ENCODE measurements around the gene FAXC. TPM values are rescaled to one million over a fixed set of nuclear protein-coding genes. Genes with fewer than 3 reads are reported as not detected.
A peak's percentile ranks its signal among the peaks of the same experiment; 100 is the strongest.
"Not testable (repeated sequence)": the region's sequence is repeated elsewhere in the genome, so short reads cannot be mapped to it uniquely, and the experiment has no call there.

Gene FAXC
- total RNA-seq, 1 donor from 2014 or later: 0.03 TPM

- DNase-seq (ENCODE audit: low spot score): no peak
- no peak for ATAC-seq
Observed at GRCh38 chr6:99289701-99290100, 59.8 kb downstream of the FAXC start.

- no peak for DNase-seq (ENCODE audit: low spot score)
- no peak for ATAC-seq
Observed at GRCh38 chr6:99288668-99289067, 60.8 kb downstream of the FAXC start.

- no peak for DNase-seq (ENCODE audit: low spot score)
- no peak for ATAC-seq
Observed at GRCh38 chr6:99287523-99287922, 62.0 kb downstream of the FAXC start.

- DNase-seq (ENCODE audit: low spot score) (no peak), ATAC-seq (no peak)
Observed at GRCh38 chr6:99285881-99286280, 63.6 kb downstream of the FAXC start.

GRCh38 chr6:99282479-99283062, 66.9 kb downstream of the FAXC start:
- peak; percentile 78 for ATAC-seq
- no peak for DNase-seq (ENCODE audit: low spot score)

- ATAC-seq (no peak), DNase-seq (ENCODE audit: low spot score) (no peak)
Observed at GRCh38 chr6:99276747-99277146, 72.7 kb downstream of the FAXC start.

- DNase-seq (ENCODE audit: low spot score): no peak
- no peak for ATAC-seq
Observed at GRCh38 chr6:99270826-99271225, 78.6 kb downstream of the FAXC start.

- ATAC-seq (no peak), DNase-seq (ENCODE audit: low spot score) (no peak)
Observed at GRCh38 chr6:99270030-99270429, 79.4 kb downstream of the FAXC start.

- ATAC-seq (no peak), DNase-seq (ENCODE audit: low spot score) (no peak)
Observed at GRCh38 chr6:99269207-99269606, 80.3 kb downstream of the FAXC start.

GRCh38 chr6:99266996-99267395, 82.5 kb downstream of the FAXC start:
- not testable (repeated sequence) for DNase-seq (ENCODE audit: low spot score); ATAC-seq

- DNase-seq (ENCODE audit: low spot score); ATAC-seq: not testable (repeated sequence)
Observed at GRCh38 chr6:99265447-99265846, 84.0 kb downstream of the FAXC start.

GRCh38 chr6:99254616-99255550, 94.6 kb downstream of the FAXC start:
- ATAC-seq (no peak), DNase-seq (ENCODE audit: low spot score) (no peak)

GRCh38 chr6:99253271-99253670, 96.2 kb downstream of the FAXC start:
- no peak for ATAC-seq

GRCh38 chr6:99252421-99252820, 97.1 kb downstream of the FAXC start:
- no peak for ATAC-seq
- no peak for DNase-seq (ENCODE audit: low spot score)

More at GRCh38 chr6:99253271-99253670, 96.2 kb downstream of the FAXC start:
- no peak for DNase-seq (ENCODE audit: low spot score)

- DNase-seq (ENCODE audit: low spot score) (no peak), ATAC-seq (no peak)
Observed at GRCh38 chr6:99250476-99250875, 99.0 kb downstream of the FAXC start.

- ATAC-seq: no peak
- no peak for DNase-seq (ENCODE audit: low spot score)
Observed at GRCh38 chr6:99246602-99247001, 102.9 kb downstream of the FAXC start.

GRCh38 chr6:99241905-99242534, 107.5 kb downstream of the FAXC start:
- DNase-seq (ENCODE audit: low spot score): no peak
- ATAC-seq: peak; percentile 58

GRCh38 chr6:99236010-99236409, 113.5 kb downstream of the FAXC start:
- DNase-seq (ENCODE audit: low spot score) (no peak), ATAC-seq (peak; percentile 76)

GRCh38 chr6:99233219-99233618, 116.3 kb downstream of the FAXC start:
- DNase-seq (ENCODE audit: low spot score): no peak
- ATAC-seq: no peak

GRCh38 chr6:99232056-99232455, 117.4 kb downstream of the FAXC start:
- no peak for DNase-seq (ENCODE audit: low spot score)
- peak; percentile 57 for ATAC-seq

- DNase-seq (ENCODE audit: low spot score): no peak
- no peak for ATAC-seq
Observed at GRCh38 chr6:99225172-99225571, 124.3 kb downstream of the FAXC start.
